DMS153 treated with DMSO at 0.1 percent for 48 hours (cell line): ENCODE measurements around the gene RAB11FIP3.

Source experiments
- DNase-seq: peaks from one replicate; lab custom pipeline; 2025; ENCODE audit not compliant: unreplicated experiment; lab: John Stamatoyannopoulos, UW

Gene RAB11FIP3

GRCh38 chr16:551210-551609 is 125.8 kb downstream of the RAB11FIP3 start:
- no peak for DNase-seq

GRCh38 chr16:552171-552570 is 126.7 kb downstream of the RAB11FIP3 start:
- no peak for DNase-seq

- no peak for DNase-seq
These were observed 128.3 kb downstream of the RAB11FIP3 start for GRCh38 chr16:553601-554296.

GRCh38 chr16:554297-554621 is 128.8 kb downstream of the RAB11FIP3 start:
- DNase-seq: no peak

GRCh38 chr16:554640-555365 is 129.4 kb downstream of the RAB11FIP3 start:
- no peak for DNase-seq

GRCh38 chr16:555528-556473 is 130.4 kb downstream of the RAB11FIP3 start:
- DNase-seq: no peak

- no peak for DNase-seq
These were observed 131.2 kb downstream of the RAB11FIP3 start for GRCh38 chr16:556474-557173.

GRCh38 chr16:557463-558297 is 132.2 kb downstream of the RAB11FIP3 start:
- no peak for DNase-seq

- no peak for DNase-seq
These were observed 133.0 kb downstream of the RAB11FIP3 start for GRCh38 chr16:558298-559020.

GRCh38 chr16:559021-559380 is 133.6 kb downstream of the RAB11FIP3 start:
- DNase-seq: no peak

- no peak for DNase-seq
These were observed 134.2 kb downstream of the RAB11FIP3 start for GRCh38 chr16:559411-560203.

- DNase-seq: no peak
These were observed 134.8 kb downstream of the RAB11FIP3 start, which contains the start of gene PRR35 for GRCh38 chr16:560204-560700. Gene PRR35 (plus strand): TSS chr16:560394. CDS start chr16:563295, 2,901 bp downstream.

GRCh38 chr16:560701-561412 is 135.4 kb downstream of the RAB11FIP3 start:
- no peak for DNase-seq

GRCh38 chr16:561413-561794 is 136.0 kb downstream of the RAB11FIP3 start:
- no peak for DNase-seq

- DNase-seq: no peak
These were observed 136.8 kb downstream of the RAB11FIP3 start for GRCh38 chr16:561957-562938.

GRCh38 chr16:563072-563644 is 137.7 kb downstream of the RAB11FIP3 start:
- DNase-seq: no peak
